SU-DHL-6 (cell line): ENCODE results near the gene CACNB2.

ENCODE experiments used
- H2AFZ ChIP-seq: fragments of 200-600 bp; sonication (generic); 2 replicates; pipeline ENCODE4 v1.6.1; 2014; ENCODE audit warnings: low read depth, mild to moderate bottlenecking, moderate library complexity, mixed read lengths, antibody characterized with exemption, low read length; ENCODE audit not compliant: severe bottlenecking
- H3F3A ChIP-seq: fragments of 200-600 bp; shearing (Covaris generic); 2 replicates; pipeline ENCODE4 v1.6.0; 2016; ENCODE audit warnings: antibody characterized with exemption, mild to moderate bottlenecking; ENCODE audit not compliant: insufficient read depth
- H3K27ac ChIP-seq: fragments of 200-600 bp; sonication (generic); 2 replicates; pipeline ENCODE4 v1.5.1; 2016; ENCODE audit warnings: low read depth, mild to moderate bottlenecking, low read length, moderate library complexity, mixed read lengths
- H3K27me3 ChIP-seq: fragments of 200-600 bp; sonication (generic), shearing (Covaris generic); 2 replicates; pipeline ENCODE4 v1.6.0; 2014; ENCODE audit warnings: mild to moderate bottlenecking, low read length
- H3K36me3 ChIP-seq: fragments of 200-600 bp; sonication (generic); 2 replicates; pipeline ENCODE4 v1.6.1; 2014; ENCODE audit warnings: mild to moderate bottlenecking, low read length, mixed read lengths
- H3K4me2 ChIP-seq: fragments of 300-600, 200-600 bp; shearing (Covaris generic), sonication (generic); 2 replicates; pipeline ENCODE4 v1.6.0; 2014; ENCODE audit warnings: low read length, low read depth, mild to moderate bottlenecking; ENCODE audit not compliant: poor library complexity, severe bottlenecking
- H3K4me3 ChIP-seq: fragments of 200-600 bp; sonication (generic); 2 replicates; pipeline ENCODE4 v1.5.1; 2014; ENCODE audit warnings: antibody characterized with exemption, low read length, mild to moderate bottlenecking, mixed read lengths; ENCODE audit not compliant: insufficient read depth, poor library complexity, severe bottlenecking
- H3K79me2 ChIP-seq: fragments of 200-600 bp; sonication (generic); 2 replicates; pipeline ENCODE4 v1.6.1; 2014; ENCODE audit warnings: mild to moderate bottlenecking, low read length, moderate library complexity; ENCODE audit not compliant: insufficient read depth
- H3K9ac ChIP-seq: fragments of 200-600 bp; sonication (generic); 2 replicates; pipeline ENCODE4 v1.7.0; 2014; ENCODE audit warnings: mild to moderate bottlenecking, low read length
- H3K9me2 ChIP-seq: fragments of 200-600 bp; sonication (generic); replicated peaks from 2 replicates; pipeline ENCODE4 v1.6.1; 2014; ENCODE audit warnings: low read length; ENCODE audit not compliant: insufficient read depth
- H3K9me3 ChIP-seq: fragments of 200-600 bp; sonication (generic); 2 replicates; pipeline ENCODE4 v1.6.1; 2014; ENCODE audit warnings: low read length, mixed read lengths; ENCODE audit not compliant: insufficient read depth
- H4K20me1 ChIP-seq: fragments of 200-600 bp; sonication (generic); 2 replicates; pipeline ENCODE4 v1.6.1; 2014; ENCODE audit warnings: low read depth, mild to moderate bottlenecking, antibody characterized with exemption, low read length, moderate library complexity, mixed read lengths
- EZH2phosphoT487 ChIP-seq: fragments of 200-600 bp; sonication (generic), shearing (Covaris generic); conservative IDR thresholded peaks from 2 replicates; pipeline ENCODE4 v1.6.1; 2018; ENCODE audit warnings: mild to moderate bottlenecking, antibody characterized with exemption, low read length, moderate library complexity, mixed read lengths
- TF ChIP-seq, protein P1 (sequence below): fragments of 200-600 bp; sonication (generic); IDR thresholded peaks from one replicate; pipeline ENCODE4 v1.5.1; 2017; ENCODE audit warnings: antibody characterized with exemption, mild to moderate bottlenecking, low read length, moderate library complexity; ENCODE audit not compliant: insufficient read depth, poor library complexity, severe bottlenecking

CACNB2 gene

GRCh38 chr10:18367840-18368239 lies 227.6 kb downstream of the CACNB2 start:
- H3K9me2 ChIP-seq, result no peaks in the 10 kb centered on the region
- no peak overlapping the region for H2AFZ ChIP-seq
- H3K9me3 ChIP-seq, result no peaks in the 10 kb centered on the region
- H3K4me3 ChIP-seq, result no peak overlapping the region
- TF ChIP-seq, protein P1, sequence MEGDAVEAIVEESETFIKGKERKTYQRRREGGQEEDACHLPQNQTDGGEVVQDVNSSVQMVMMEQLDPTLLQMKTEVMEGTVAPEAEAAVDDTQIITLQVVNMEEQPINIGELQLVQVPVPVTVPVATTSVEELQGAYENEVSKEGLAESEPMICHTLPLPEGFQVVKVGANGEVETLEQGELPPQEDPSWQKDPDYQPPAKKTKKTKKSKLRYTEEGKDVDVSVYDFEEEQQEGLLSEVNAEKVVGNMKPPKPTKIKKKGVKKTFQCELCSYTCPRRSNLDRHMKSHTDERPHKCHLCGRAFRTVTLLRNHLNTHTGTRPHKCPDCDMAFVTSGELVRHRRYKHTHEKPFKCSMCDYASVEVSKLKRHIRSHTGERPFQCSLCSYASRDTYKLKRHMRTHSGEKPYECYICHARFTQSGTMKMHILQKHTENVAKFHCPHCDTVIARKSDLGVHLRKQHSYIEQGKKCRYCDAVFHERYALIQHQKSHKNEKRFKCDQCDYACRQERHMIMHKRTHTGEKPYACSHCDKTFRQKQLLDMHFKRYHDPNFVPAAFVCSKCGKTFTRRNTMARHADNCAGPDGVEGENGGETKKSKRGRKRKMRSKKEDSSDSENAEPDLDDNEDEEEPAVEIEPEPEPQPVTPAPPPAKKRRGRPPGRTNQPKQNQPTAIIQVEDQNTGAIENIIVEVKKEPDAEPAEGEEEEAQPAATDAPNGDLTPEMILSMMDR, result no peak
- no peak for TF ChIP-seq EZH2phosphoT487
- no peaks in the 10 kb centered on the region for H3K27me3 ChIP-seq
- no peak overlapping the region for H3K9ac ChIP-seq
- no peak overlapping the region for H3K27ac ChIP-seq
- no peaks in the 10 kb centered on the region for H3F3A ChIP-seq
- H3K4me2 ChIP-seq, result no peak overlapping the region
- H3K36me3 ChIP-seq, result no peaks in the 10 kb centered on the region
- no peaks in the 10 kb centered on the region for H3K79me2 ChIP-seq
- H4K20me1 ChIP-seq, result no peaks in the 10 kb centered on the region

GRCh38 chr10:18368273-18368672 lies 228.0 kb downstream of the CACNB2 start:
- no peaks in the 10 kb centered on the region for H3K9me3 ChIP-seq
- no peak overlapping the region for H2AFZ ChIP-seq
- H3K4me2 ChIP-seq, result no peak overlapping the region
- H3K27ac ChIP-seq, result no peak overlapping the region
- H3K36me3 ChIP-seq, result no peaks in the 10 kb centered on the region
- no peaks in the 10 kb centered on the region for H3K79me2 ChIP-seq
- no peak overlapping the region for H3K9ac ChIP-seq
- no peaks in the 10 kb centered on the region for H3F3A ChIP-seq
- no peaks in the 10 kb centered on the region for H3K9me2 ChIP-seq
- no peaks in the 10 kb centered on the region for H4K20me1 ChIP-seq
- H3K27me3 ChIP-seq, result no peaks in the 10 kb centered on the region
- H3K4me3 ChIP-seq, result no peak overlapping the region
- no peak for TF ChIP-seq EZH2phosphoT487
- TF ChIP-seq, protein P1, result no peak

DNA sequence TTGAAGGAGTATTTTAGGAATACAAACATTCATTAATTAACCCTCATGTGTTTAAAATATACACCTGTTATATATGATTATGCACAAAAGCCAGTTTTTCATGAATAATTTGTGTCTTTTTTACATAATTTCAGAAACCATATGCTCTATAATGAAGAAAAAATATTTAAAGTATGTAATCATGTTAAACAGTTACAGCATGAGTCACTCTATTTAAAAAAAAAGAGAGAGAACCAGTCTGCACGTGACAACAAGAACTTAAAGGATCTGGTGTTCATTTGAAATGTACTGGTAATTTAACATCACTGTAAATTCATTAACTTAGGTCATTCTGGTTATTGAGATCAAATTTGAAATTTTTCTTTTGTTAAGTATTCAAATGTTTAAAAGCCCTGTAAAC lies 228.5 kb downstream of the CACNB2 start:
- no peak overlapping the region for H3K4me3 ChIP-seq
- TF ChIP-seq EZH2phosphoT487, result no peak
- TF ChIP-seq, protein P1, result no peak
- no peaks in the 10 kb centered on the region for H3K9me3 ChIP-seq
- no peaks in the 10 kb centered on the region for H3K36me3 ChIP-seq
- H3K9me2 ChIP-seq, result no peaks in the 10 kb centered on the region
- H3K9ac ChIP-seq, result no peak overlapping the region
- no peak overlapping the region for H3K4me2 ChIP-seq
- H4K20me1 ChIP-seq, result no peaks in the 10 kb centered on the region
- no peaks in the 10 kb centered on the region for H3K27me3 ChIP-seq
- H3K27ac ChIP-seq, result no peak overlapping the region
- no peak overlapping the region for H2AFZ ChIP-seq
- H3F3A ChIP-seq, result no peaks in the 10 kb centered on the region
- no peaks in the 10 kb centered on the region for H3K79me2 ChIP-seq
